ENCODE results near the gene RIMS1. TPM values are rescaled to one million over a fixed set of nuclear protein-coding genes. Genes with fewer than 3 reads are reported as not detected.
"Not testable (repeated sequence)": the region's sequence is repeated elsewhere in the genome, so short reads cannot be mapped to it uniquely, and the experiment has no call there.

RIMS1 gene
- total RNA-seq, 1 experiment from 2014 or later: 4.4 TPM

DNA sequence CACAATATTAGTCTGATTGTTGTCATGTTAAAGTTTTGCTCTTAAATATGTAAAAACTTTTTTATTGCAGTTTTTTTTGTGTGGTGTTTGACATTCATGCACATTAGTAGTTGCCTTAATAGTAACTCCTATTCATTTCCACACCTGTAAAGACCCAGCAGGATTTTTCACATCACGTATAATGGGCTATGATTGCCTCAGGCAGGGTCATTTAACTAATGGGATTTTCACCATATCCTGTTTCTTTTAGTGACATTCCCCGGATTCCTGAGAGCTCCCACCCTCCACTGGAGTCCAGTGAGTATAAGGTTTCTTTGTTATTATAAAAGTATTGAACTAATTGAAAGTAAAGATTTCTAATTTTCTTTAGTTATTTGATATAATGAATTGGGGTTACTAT lies 359.2 kb downstream of the RIMS1 start:
- DNase-seq (ENCODE audit: low spot score): peak; percentile 45

DNA sequence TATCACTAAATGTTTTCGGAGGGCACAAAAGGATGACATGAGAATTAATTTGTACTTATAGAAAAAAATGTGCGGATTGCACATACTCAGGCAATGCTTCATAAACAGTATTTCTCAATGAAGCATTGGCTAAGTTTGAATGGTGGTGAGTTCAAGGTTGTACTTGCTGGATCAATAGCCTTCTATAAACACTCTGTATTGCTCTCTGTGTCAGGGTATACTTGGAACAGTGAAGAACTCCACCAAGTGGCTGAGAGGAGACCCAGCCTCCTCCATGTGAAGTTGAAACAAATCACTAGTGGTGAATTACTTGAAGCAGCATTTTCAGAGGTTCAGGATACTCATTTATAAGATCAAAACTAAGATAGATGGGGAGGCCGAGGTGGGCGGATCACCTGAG lies 360.6 kb downstream of the RIMS1 start:
- no peak for DNase-seq (ENCODE audit: low spot score)

DNA sequence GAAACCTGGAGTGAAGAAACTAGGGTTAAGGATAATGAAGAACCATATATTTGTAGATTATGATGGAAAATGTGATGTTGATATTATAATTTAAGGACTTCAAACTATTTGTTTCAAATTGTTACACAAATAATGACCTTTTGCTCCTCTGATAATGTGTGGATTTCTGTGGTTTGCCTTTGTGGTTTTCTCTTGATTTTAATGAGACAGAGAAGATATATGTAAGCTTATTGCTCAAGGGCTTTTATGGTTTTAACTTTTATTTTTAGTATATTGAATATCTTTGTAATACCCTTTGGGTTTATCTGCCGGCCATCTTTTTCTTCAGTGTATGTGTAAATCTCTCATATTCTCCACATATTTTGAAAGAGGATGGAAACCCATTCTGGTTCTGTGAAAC lies 362.3 kb downstream of the RIMS1 start:
- no peak for DNase-seq (ENCODE audit: low spot score)

DNA sequence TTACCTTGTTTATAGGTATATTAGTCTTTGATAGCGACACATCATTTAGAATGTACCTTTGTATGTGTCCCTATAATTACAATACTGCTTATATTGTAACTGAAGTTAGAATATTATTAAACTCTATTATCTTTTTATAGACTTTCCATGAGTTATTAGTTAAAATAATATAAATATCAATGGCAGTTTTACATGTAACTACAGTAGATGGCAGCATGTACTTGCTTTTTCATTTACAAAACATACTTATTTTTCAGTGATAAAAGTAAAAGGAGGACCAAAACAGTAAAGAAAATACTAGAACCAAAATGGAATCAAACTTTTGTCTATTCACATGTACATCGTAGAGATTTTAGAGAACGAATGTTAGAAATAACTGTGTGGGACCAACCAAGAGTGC lies 364.3 kb downstream of the RIMS1 start:
- no peak for DNase-seq (ENCODE audit: low spot score)

DNA sequence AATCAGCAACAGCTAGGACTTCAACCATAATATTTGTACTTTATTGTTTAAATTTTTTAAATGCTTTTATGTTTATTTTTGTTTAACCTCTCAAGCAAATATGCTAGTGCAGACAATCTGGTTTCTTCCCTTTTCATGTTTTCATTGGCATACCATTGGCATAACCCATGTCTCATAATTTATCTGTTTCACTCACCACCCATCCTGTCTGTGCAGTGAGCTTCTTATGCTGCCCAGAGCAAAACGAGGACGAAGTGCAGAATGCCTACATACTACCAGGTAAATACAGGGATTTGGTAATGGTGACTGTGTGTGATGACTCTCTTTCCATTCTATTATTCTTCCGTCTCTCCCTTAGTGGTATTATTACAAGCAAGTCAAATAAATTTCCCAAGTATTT lies 374.1 kb downstream of the RIMS1 start:
- no peak for DNase-seq (ENCODE audit: low spot score)

DNA sequence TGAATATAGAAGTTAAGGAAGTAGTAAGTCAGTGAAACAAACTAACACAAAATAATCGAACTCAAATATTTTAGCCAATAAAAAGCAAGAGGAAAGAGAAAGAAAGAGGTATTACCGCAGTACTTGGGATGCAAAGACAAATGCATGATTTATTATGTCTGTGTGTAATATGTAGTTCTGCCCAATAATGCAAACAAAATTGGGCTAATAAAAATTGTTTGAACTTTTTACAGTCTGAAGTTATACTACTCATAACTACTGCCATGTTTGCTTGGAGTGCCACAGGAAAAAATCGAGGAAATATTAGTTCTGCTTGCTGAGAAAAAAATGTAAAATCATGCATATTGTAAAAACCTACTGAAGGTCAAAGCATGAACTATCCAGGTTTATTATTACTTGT lies 375.2 kb downstream of the RIMS1 start:
- no peak for DNase-seq (ENCODE audit: low spot score)

DNA sequence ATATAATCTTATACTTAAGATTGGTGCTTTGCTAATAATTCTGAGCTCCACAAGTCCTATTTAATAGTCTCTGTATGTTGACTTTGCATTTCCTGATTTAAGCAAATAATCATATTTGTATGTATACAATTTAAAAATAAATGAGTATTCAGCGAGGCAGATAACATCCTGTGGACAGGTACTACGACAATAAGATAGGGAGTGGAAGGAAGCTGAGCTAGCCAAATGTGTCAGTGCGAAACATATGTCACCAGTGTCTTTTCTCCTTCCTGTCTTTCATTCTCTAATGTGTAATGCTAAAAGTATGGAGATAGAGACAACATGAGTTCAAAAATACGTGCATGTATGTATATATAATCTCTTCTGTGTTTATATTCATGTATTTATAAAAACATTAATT lies 375.9 kb downstream of the RIMS1 start:
- DNase-seq (ENCODE audit: low spot score): no peak

DNA sequence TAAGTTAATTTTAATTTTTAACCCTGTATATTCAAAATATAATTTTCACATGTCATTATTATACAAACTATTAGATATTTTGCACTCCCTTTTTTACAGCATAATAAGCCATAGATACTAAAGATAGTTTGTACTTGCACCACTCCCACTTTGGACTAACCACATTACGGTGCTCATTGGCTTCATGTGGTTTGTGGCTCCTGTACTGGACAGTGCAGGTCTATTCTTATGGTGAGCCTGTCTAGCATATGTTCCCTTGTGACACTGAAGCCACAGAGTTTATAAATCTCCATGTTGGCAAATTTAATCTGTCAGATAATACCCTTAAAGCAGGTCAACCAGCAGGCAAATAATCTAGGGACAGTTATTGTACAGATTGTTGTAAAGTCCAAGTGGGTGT lies 381.1 kb downstream of the RIMS1 start:
- no peak for DNase-seq (ENCODE audit: low spot score)

DNA sequence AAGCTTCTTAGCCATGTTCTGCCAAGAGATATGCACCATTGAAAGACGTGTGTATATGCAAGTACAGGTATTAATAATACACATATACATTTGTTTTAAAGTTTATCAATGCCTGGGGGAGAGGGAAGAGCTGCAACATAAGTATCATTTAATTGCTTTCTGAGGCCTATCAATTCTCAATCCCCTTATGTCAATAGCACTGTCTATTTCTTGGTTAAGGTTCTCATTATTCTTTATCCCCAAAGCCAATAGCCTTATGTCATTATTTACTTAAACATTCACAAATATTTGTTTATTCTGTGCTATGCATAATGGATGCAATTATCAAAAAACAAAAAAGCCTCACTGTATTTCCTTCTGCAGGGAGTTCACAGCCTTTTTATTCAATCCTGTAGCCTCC lies 385.2 kb downstream of the RIMS1 start:
- DNase-seq (ENCODE audit: low spot score): no peak

DNA sequence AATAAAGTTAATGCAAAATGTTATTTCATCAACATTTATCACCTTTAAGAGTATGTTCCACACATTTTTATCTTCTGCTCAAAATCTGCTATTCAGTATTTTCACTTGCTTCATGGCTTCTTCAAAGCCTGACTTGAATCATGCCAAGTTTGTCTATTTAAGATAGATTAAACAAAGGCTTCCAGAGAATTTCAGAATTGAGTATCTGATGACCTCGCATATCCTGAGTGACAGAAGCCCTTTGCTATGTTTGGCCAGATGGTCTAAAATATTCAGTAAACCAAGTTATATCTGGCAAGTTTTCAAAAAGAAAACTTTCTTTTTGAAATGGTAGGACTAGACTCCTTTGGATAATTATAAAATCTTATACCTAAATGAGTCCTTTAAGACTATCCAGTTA lies 386.6 kb downstream of the RIMS1 start:
- DNase-seq (ENCODE audit: low spot score): no peak

DNA sequence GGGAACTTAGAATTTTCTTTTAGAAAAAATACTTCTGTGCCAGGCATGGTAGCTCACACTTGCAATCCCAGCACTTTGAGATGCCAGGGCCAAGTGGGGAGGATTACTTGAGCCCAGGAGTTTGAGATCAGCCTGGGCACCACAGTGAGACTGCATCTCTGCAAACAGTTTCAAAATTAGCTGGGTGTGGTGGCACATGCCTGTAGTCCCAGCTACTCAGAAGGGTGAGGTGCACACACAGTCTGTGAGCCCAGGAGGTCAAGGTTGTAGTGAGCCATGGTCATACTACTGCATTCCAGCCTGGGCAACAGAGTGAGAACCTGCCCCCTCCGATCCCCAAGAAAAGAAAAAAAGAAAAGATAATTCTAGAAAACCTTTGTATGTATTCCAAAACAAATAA lies 389.5 kb downstream of the RIMS1 start:
- no peak for DNase-seq (ENCODE audit: low spot score)

DNA sequence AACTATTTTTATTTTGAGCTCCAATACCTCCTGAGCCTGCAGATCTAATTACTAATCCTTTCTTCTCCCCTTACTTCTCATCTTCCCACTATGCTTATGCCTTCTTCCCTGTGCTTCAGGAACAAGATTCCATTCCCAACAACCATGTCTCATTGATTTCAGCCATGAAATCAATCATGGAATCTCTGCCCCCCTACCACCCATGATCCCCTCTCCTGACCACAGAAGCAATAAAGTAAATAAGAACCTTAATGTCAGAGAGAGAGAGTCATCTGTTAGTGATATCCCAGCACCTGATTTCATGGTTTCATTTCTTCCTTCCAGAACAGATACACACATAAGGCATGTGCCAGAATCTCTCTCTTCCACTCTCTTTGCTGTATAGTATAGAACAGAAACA lies 395.9 kb downstream of the RIMS1 start:
- no peak for DNase-seq (ENCODE audit: low spot score)

DNA sequence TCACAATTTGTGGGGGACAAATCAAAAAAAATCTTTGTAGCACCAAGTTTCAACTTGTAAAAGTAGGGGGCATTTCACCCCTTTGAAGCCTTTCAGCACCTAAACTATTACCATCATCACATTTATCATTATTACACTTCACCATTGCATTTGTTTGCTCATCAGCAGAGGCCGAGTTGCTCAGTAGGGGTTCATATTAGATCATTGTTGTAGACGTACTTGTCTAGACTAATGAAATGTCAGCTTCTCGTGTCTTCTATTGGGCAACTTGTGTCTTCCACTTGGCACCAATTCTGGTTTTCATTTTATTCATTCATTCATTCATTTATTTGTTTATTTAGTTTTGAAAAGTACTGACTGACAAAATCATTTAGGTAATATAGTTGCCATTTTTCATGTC lies 397.2 kb downstream of the RIMS1 start:
- DNase-seq (ENCODE audit: low spot score): no peak

DNA sequence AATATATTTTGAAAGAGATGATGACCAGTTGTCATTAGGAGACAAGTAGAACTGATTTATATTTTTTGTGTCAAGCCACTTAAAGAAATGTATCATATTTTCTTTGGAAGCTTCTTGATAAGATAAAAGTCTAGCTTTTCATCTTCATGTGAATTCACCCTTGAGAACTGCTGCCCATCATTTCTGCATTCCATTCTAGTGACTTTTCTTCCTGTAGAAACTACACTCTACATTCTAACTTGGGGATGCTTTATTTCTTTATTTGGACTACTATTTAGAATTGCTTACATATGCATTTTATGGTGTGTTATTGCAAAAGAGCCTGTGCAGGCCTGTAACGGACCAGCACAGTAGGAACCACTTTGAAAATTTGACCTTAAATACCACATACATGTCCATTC lies 400.6 kb downstream of the RIMS1 start:
- no peak for DNase-seq (ENCODE audit: low spot score)

DNA sequence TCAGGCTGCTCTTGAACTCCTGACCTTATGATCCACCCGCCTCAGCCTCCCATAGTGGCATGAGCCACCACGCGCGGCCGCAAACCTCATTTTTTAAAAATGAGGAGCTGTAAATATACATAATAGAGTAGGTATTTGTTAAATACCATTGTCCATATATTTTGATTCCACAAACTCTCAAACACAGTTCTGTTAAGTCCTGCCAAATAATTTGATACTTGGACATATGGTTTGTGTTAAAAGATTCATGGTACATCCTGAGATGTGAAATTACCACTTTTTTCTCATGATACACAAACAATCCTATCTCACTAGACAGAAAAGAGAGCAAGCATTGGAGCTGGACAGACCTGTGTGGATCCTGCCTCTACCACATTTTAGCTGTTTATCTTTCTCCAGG lies 401.5 kb downstream of the RIMS1 start:
- DNase-seq (ENCODE audit: low spot score): no peak

DNA sequence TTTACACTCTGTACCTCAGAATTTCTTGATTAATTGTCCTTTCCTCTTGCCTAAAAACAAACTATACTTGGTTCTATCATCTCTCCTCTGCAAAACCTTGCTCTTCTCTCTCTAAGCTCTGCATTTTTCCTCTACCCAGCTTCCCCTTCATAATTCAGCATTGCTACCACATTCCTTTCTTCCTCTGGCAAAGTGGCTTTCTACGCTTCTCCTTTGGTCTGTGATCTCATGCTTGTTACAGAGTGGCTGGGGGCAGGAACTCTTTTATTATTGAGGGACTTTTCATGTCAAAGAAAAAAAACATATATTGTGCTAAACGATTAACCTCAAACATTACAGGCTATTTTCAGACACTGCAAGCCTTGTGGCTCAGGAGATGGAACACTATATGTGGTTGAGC lies 402.2 kb downstream of the RIMS1 start:
- no peak for DNase-seq (ENCODE audit: low spot score)

DNA sequence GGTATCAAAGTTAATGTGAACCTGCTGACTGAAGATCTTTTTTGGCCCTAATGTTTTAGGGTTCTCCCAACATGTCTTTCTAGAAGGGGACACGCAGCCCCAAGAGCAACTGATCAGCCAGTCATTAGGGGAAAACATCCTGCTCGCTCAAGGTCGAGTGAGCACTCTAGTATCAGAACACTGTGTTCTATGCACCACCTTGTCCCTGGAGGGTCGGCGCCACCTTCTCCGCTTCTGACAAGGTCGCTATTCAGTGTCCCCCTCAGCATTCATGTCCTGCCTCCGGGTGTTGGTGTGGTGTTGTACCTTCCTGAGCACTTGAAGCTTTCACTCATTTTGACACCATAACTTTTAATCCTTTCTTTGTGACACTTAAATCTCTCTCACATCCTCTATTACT lies 404.3 kb downstream of the RIMS1 start:
- DNase-seq (ENCODE audit: low spot score): no peak

DNA sequence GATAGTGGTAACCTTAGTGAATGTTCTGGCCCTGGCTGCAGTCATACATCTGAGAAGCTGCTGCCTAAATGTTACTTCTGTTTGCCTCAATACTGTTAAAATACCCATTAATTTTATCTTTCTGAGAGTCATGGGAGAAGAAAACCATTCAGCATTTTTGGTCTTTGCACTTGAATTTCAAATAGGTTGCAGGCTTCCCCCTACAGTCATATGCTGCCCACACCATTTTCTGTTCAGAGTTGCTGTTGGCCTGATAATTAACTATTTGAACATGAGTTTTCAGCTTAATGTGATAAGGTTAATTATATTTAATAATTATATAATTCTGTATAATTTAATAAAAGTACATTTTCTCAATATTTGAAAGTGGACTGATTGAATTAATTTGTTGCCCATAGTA lies 410.0 kb downstream of the RIMS1 start:
- DNase-seq (ENCODE audit: low spot score): no peak

DNA sequence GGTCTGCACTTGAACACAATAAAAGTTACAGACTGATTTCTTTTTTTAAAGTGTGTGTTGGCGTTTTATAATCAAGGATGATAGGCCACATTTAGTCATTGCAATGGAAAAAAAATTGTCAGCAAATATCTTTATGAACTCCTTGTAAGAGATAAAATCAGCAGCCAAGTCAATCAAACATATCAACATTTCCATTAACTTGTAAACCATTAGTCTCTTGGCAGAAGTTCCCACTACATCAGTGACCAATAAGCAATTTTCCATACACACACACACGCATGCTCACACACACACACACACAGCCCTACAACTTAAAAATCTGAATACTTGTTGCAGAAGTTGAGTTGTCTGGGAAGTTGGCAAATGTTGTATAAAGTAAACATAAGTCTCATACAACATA lies 419.6 kb downstream of the RIMS1 start:
- DNase-seq (ENCODE audit: low spot score): no peak

DNA sequence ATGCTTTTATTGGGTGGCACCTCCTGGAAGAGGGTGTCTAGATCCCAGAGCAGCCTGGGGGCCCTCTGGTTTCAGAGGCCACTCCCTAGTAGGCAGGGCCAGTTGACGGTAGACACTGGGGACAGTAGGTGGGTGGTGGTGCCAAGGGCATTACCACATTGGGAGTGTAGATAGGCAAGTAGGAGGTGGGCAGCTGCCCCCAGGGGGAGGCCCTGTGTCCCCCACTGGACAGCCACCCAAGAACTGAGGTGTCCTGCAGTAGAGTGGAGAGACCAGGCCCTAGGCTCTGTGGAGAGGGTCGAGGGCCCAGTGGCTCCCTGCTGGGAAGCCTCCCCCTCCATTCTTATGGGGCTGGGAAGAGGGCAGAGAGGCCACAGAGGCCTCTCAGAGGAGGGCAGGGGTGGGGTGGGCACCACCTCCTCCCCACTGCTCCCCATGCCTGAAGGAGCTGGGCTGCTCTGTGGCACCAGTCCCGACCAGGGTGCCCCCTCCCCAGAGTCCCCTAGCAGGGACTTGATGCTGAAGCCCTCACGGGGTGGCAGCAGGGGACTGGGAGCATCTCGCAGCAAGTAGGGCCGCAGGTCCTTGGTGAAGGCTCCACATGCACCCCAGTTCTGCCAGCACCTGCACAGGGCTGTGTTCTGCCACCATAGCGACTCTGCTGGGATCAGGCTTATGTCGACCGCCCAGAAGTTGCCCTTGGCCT lies 430.5 kb downstream of the RIMS1 start:
- DNase-seq (ENCODE audit: low spot score): no peak

DNA sequence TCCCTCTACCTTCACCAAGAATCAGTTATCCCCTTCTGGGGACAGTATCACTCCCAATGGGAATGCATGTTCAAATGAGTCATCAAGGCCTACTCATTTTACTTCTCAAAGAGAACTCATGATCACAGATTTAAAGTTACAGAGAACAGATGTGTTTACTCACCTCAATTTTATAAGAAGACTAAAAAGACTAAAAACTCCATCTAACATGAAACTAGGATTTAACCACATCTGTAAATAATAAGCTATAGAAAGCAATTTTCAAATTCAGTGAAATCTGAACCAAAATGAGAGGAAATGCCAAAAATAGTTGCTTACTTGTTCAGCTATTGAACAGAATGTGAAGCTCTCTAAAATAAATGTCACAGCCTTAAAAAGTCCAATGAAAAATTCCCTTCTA lies 435.4 kb downstream of the RIMS1 start:
- no peak for DNase-seq (ENCODE audit: low spot score)

DNA sequence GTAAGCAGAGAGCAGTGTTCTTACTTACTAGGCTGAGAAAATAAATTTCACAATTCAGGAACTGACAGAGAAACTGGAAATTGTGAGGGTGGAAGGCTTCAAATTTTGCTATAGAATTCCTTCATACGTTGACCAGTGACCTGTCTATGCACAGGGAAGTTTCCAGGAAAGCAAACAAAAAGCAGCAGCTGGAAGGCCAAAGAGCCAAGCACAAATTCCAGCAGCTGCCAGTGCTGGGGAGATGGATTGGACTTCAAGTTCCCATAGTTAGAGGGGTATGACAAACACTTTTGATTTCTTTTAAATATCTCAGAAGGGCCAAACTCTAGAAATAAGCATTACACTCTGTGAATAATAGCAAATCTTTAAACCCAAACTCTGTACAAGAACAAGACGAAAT lies 436.4 kb downstream of the RIMS1 start:
- no peak for DNase-seq (ENCODE audit: low spot score)

DNA sequence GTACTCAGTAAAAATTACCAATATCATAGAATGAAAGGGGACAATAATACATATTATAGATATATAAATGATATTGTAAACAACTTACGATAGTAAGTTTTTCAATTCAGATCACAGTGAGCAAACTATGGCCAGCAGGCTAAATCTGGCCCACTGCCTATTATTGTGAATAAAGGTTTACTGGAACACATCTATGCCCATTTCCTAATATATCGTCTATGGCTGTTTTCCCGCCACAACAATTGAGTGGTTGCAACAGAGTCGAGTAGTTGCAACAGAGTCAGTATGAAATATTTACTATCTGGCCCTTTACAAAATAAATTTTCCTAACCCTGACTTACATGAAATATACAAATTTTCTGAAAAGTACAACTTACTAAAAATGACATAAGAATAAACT lies 438.2 kb downstream of the RIMS1 start:
- DNase-seq (ENCODE audit: low spot score): no peak

DNA sequence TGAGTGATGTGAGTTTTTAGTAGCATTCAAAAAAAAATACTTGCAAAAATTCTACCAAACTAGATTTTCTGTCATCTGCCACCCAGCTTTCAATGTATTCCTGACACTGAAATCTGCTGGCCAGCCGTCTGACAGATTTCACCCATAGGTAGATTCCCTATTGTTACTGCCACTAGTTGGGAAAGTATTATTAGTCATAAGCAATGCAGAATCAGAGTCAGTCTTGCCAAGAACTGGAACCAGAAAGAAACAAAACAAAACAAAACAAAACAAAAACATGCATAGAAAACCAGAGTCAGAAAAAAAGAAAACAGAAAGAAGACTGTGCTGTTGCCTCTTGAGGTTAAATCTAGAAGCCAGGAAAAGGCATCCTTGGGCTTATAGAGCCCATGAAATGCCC lies 442.4 kb downstream of the RIMS1 start:
- no peak for DNase-seq (ENCODE audit: low spot score)

DNA sequence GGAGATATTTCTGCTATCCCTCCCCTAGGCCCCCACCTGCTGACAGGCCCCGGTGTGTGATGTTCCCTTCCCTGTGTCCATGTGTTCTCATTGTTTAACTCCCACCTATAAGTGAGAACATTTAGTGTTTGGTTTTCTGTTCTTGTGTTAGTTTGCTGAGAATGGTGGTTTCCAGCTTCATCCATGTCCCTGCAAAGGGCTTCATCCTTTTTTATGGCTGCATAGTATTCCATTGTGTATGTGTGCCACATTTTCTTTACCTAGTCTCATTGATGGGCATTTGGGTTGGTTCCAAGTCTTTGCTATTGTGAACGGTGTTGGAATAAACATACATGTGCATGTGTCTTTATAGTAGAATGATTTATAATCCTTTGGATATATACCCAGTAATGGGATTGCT lies 448.9 kb downstream of the RIMS1 start:
- not testable (repeated sequence) for DNase-seq (ENCODE audit: low spot score)

Data from H4 (cell line).